ENCODE data around the gene ANOS1.

- no peak for TF ChIP-seq EP300 (conservative IDR thresholded peaks at IDR 0.05; ENCODE audit: poor library complexity, severe bottlenecking)
- TF ChIP-seq CTCF (IDR thresholded peaks at IDR 0.05; ENCODE audit: poor library complexity, severe bottlenecking) = no peak
- TF ChIP-seq POLR2AphosphoS5 (IDR thresholded peaks at IDR 0.05) = no peak
- no peak for TF ChIP-seq REST (IDR thresholded peaks at IDR 0.05; ENCODE audit: borderline replicate concordance)
- TF ChIP-seq EZH2 (IDR thresholded peaks at IDR 0.05; ENCODE audit: borderline replicate concordance, insufficient read depth, low read length, poor library complexity, severe bottlenecking) = no peak
Observed at GRCh38 chrX:8591501-8591900, 140.4 kb downstream of the ANOS1 start.
